Natural killer cell (primary cell): ENCODE data around the gene TRAPPC8. TPM values are rescaled to one million over a fixed set of nuclear protein-coding genes. Genes with fewer than 3 reads are reported as not detected.

ENCODE experiments used
- ATAC-seq, 3 donors: fragments of 150-1000 bp in 2 of 3; fragments of 200-7000 bp in 1 of 3; cut with Tn5 transposase; 1 replicate in 1 of 3; 2 replicates in 2 of 3; pipeline ENCODE4 v1.10.0; 2021; ENCODE audit warnings: mild to moderate bottlenecking in 2 of 3, moderate library complexity in 2 of 3
- DNase-seq, 2 donors: peaks; one replicate each; pipeline versions ENCODE4 v3.0.0 to v3.0.0-alpha.2; 2013 to 2021; ENCODE audit warnings: mixed read lengths in 1 of 2
- H3K27ac ChIP-seq: one replicate; pipeline ENCODE4 v1.5.1; 2013; ENCODE audit warnings: mild to moderate bottlenecking, low read length
- H3K27me3 ChIP-seq: one replicate; pipeline ENCODE4 v1.6.1; 2013; ENCODE audit warnings: low read length; ENCODE audit not compliant: control insufficient read depth, insufficient read depth
- H3K36me3 ChIP-seq: one replicate; pipeline ENCODE4 v1.6.1; 2013; ENCODE audit warnings: low read length; ENCODE audit not compliant: control insufficient read depth, insufficient read depth
- H3K4me1 ChIP-seq: one replicate; pipeline ENCODE4 v1.6.1; 2013; ENCODE audit warnings: low read length; ENCODE audit not compliant: control insufficient read depth, insufficient read depth
- H3K4me3 ChIP-seq: one replicate; pipeline ENCODE4 v1.5.1; 2013; ENCODE audit warnings: low read length
- H3K9me3 ChIP-seq: one replicate; pipeline ENCODE4 v1.6.1; 2013; ENCODE audit warnings: low read length; ENCODE audit not compliant: control insufficient read depth, insufficient read depth
- H3K27ac Mint-ChIP-seq, 2 donors: one replicate each; pipeline ENCODE4 v1.8.0; 2022; ENCODE audit warnings: mild to moderate bottlenecking in 2 of 2, mixed read lengths in 2 of 2, moderate library complexity in 1 of 2
- H3K27me3 Mint-ChIP-seq, 2 donors: one replicate each; pipeline ENCODE4 v1.8.0; 2022; ENCODE audit warnings: low read depth in 2 of 2, mixed read lengths in 2 of 2
- H3K36me3 Mint-ChIP-seq: one replicate; pipeline ENCODE4 v1.8.0; 2022; ENCODE audit warnings: mixed read lengths
- H3K4me1 Mint-ChIP-seq, 2 donors: one replicate each; pipeline ENCODE4 v1.8.0; 2022; ENCODE audit warnings: mixed read lengths in 2 of 2
- H3K4me3 Mint-ChIP-seq: one replicate; pipeline ENCODE4 v1.8.0; 2022; ENCODE audit warnings: mild to moderate bottlenecking, moderate library complexity, mixed read lengths
- H3K9me3 Mint-ChIP-seq, 2 donors: one replicate each; pipeline ENCODE4 v1.8.0; 2022; ENCODE audit warnings: mixed read lengths in 2 of 2
- WGBS: methylation state at CpG from one replicate; pipeline ENCODE4 v1.1.7; 2013; ENCODE audit warnings: missing lambda C conversion rate; ENCODE audit not compliant: insufficient coverage; 5-methylcytosine and 5-hydroxymethylcytosine counted together
- intact Hi-C: fragments of 100-400 bp; cut with micrococcal nuclease; formaldehyde crosslinking; loops from one replicate; pipeline ENCODE4 v1.14.2; 2022
- total RNA-seq, 4 donors: library from RNA; stranded (reverse); fragments of 120-200 nt in 1 of 4; gene quantifications; one replicate each; pipeline versions ENCODE4 v1.2.3 to v1.2.4, GENCODE V29; 2013 to 2022
- TF ChIP-seq, protein P1 (sequence below): fragments of 200-600 bp; IDR thresholded peaks from one replicate; pipeline ENCODE4 v1.8.0; 2022; ENCODE audit warnings: antibody characterized with exemption

Gene TRAPPC8
- total RNA-seq, 3 donors from 2014 or later (not counting 1 experiment from before 2014, with no cell fraction given), result 38.5 to 51.2 (median 41.4) TPM

DNA sequence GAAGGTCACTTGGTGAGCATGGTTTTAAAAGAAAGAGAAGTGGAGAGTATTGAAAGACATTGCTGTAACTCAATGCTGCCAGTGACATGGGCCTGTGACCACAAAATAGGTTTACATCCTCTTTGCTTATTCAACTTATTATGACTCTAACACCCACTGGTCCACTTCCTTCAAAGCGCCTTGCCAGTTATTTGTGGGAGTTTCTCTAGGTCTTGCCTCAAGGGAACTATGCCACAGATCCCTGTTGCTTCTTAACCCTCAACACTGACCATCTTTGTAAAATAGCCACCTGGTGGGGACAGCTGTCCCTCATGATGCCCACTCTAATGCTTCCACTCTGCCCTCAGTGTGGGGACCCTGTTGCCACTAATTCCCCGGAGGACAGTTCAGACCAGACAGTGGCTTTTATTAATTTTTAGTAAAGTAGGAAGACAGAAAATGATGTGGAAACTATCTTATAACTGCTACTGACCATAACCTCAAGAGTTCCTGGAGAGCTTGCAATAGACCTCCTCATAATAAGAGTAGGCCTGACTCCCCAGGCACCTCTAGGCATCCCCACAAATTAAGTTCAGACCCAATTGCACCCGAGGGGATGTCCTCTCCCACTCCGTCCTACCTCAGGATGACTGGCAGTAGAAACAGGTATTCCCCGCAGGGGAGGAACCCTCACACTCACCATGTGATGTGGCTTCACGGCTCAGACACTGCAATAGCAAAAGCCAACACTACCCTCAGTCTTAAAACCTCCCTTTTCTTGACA is 150.9 kb downstream of the TRAPPC8 start:
- ATAC-seq (peak; percentile 44 to 67 (median 51)), DNase-seq (no peak)
- Mint-ChIP-seq H3K36me3 (no peaks in the 10 kb centered on the region), H3K4me3 (no peak overlapping the region), H3K27me3 (peaks cover 0 to 3% of the 10 kb centered on the region in 2 donors), H3K27ac (peak overlapping the region in 1 of 2 donors; percentile 39), H3K4me1 (peaks cover 16 to 17% of the 10 kb centered on the region in 2 donors), H3K9me3 (no peaks in the 10 kb centered on the region)
- TF ChIP-seq, protein P1, sequence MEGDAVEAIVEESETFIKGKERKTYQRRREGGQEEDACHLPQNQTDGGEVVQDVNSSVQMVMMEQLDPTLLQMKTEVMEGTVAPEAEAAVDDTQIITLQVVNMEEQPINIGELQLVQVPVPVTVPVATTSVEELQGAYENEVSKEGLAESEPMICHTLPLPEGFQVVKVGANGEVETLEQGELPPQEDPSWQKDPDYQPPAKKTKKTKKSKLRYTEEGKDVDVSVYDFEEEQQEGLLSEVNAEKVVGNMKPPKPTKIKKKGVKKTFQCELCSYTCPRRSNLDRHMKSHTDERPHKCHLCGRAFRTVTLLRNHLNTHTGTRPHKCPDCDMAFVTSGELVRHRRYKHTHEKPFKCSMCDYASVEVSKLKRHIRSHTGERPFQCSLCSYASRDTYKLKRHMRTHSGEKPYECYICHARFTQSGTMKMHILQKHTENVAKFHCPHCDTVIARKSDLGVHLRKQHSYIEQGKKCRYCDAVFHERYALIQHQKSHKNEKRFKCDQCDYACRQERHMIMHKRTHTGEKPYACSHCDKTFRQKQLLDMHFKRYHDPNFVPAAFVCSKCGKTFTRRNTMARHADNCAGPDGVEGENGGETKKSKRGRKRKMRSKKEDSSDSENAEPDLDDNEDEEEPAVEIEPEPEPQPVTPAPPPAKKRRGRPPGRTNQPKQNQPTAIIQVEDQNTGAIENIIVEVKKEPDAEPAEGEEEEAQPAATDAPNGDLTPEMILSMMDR, result no peak
- intact Hi-C loops, result no loop called here
- no peaks in the 10 kb centered on the region for H3K27me3 ChIP-seq
- H3K36me3 ChIP-seq, result no peaks in the 10 kb centered on the region
- no peak overlapping the region for H3K27ac ChIP-seq
- H3K9me3 ChIP-seq, result no peaks in the 10 kb centered on the region
- 44% methylated on average over 6 of the region's 6 CpGs for WGBS
- no peak overlapping the region for H3K4me3 ChIP-seq
- H3K4me1 ChIP-seq, result peaks cover 11% of the 10 kb centered on the region

DNA sequence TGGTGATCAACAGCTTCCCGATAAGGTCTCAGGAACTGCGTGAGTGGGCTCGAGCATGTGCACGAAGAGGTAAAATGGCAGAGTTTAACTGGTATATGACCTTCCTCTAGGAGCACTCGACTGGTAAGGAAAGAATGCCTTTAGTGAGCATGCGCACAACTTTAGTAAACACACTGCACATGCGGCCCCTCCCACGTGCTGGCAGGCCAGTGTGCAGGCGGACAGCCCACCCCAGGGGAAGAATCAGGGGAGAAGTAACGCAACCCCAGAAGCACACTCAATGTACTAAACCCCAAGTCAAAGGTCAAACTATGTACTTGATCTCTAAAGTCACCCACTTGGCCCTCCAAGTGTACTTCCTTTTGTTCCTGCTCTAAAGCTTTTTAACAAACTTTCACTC is 153.5 kb downstream of the TRAPPC8 start:
- Mint-ChIP-seq H3K27ac (no peak overlapping the region), H3K4me1 (peaks cover 16 to 17% of the 10 kb centered on the region in 2 donors), H3K4me3 (no peak overlapping the region), H3K27me3 (peaks cover 0 to 3% of the 10 kb centered on the region in 2 donors), H3K9me3 (no peaks in the 10 kb centered on the region), H3K36me3 (no peaks in the 10 kb centered on the region)
- Histone ChIP-seq H3K9me3 (no peaks in the 10 kb centered on the region), H3K36me3 (no peaks in the 10 kb centered on the region), H3K4me3 (no peak overlapping the region), H3K27me3 (no peaks in the 10 kb centered on the region), H3K27ac (no peak overlapping the region), H3K4me1 (peaks cover 11% of the 10 kb centered on the region)
- TF ChIP-seq, protein P1, result no peak
- ATAC-seq (no peak), DNase-seq (no peak)
- WGBS, result 91% methylated on average over 10 of the region's 10 CpGs
- intact Hi-C loops, result no loop called here

DNA sequence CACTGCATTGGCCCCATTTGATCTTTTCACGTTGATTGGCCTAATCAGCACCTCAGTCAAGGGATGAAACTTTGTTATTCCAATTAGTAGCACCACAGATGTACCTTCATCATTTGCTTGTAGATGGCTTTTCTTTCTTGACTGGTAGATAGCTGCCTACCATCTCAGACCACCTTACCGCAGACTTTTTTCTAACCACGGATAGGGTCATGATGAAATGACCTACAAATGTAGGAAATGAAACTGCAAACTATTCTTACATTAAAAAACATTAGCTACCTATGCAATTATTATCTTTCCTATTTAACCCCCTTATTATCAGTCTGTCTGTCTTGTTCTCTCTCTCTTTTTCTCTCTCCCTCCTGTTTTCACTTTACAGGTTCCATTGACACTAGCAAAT is 159.9 kb downstream of the TRAPPC8 start:
- Mint-ChIP-seq H3K27me3 (no peaks in the 10 kb centered on the region), H3K36me3 (peaks cover 15% of the 10 kb centered on the region), H3K4me3 (no peak overlapping the region), H3K27ac (no peak overlapping the region), H3K9me3 (peaks cover 2 to 4% of the 10 kb centered on the region in 2 donors), H3K4me1 (no peaks in the 10 kb centered on the region)
- no peaks in the 10 kb centered on the region for H3K27me3 ChIP-seq
- no peak overlapping the region for H3K27ac ChIP-seq
- ATAC-seq (no peak), DNase-seq (no peak)
- no peaks in the 10 kb centered on the region for H3K36me3 ChIP-seq
- H3K4me1 ChIP-seq, result no peaks in the 10 kb centered on the region
- intact Hi-C loops, result no loop called here
- H3K4me3 ChIP-seq, result no peak overlapping the region
- WGBS, result 61% methylated on average over 3 of the region's 3 CpGs
- TF ChIP-seq, protein P1, result no peak
- peaks cover 9% of the 10 kb centered on the region for H3K9me3 ChIP-seq

Other genes starting within 250 kb of the TRAPPC8 start
- gene SLC25A52, start 182.2 kb downstream of the TRAPPC8 start, total RNA-seq, result 1 to 10 TPM in 1 of 3 donors, under 1 TPM in 1, not detected in 1; 0.40 to 1.1 TPM
- gene RNF125, start 75.7 kb upstream of the TRAPPC8 start, total RNA-seq, result 100 to 1,000 TPM in 1 of 3 donors, 10 to 100 TPM in 2; 74.7 to 105 (median 96.7) TPM
- 10 to 100 TPM; 76.6 to 89.8 (median 87.7) TPM for gene RNF138, start 148.7 kb upstream of the TRAPPC8 start, total RNA-seq
- gene MEP1B, start 246.9 kb upstream of the TRAPPC8 start, total RNA-seq, result not detected